Common myeloid progenitor, CD34-positive (primary cell): ENCODE results near the gene IL6R.
"Not testable (repeated sequence)": the region's sequence is repeated elsewhere in the genome, so short reads cannot be mapped to it uniquely, and the experiment has no call there.

Experiments used
- CTCF ChIA-PET: fragments of 350-600 bp; sonication (Branson Sonifier 250); formaldehyde crosslinking; loops from one replicate; lab custom pipeline; 2021; ENCODE audit warnings: antibody characterized with exemption; lab: Charles Lee
- POLR2A ChIA-PET: fragments of 350-600 bp; sonication (Branson Sonifier 250); formaldehyde crosslinking; loops from one replicate; lab custom pipeline; 2021; ENCODE audit warnings: antibody characterized with exemption; lab: Charles Lee
- DNase-seq, 3 donors: peaks; one replicate each; pipeline versions ENCODE4 v3.0.0 to v3.0.0-alpha.2; 2013
- H3K27ac ChIP-seq, 2 experiments: 1 replicate in 1 of 2; 2 replicates in 1 of 2; pipeline ENCODE4 v1.7.0; 2013; ENCODE audit warnings: inconsistent platforms in 2 of 2, low read length in 2 of 2, mild to moderate bottlenecking in 2 of 2, low read depth in 1 of 2, moderate library complexity in 1 of 2; ENCODE audit not compliant: severe bottlenecking in 2 of 2, insufficient read depth in 1 of 2, poor library complexity in 1 of 2
- H3K27me3 ChIP-seq, 5 experiments: replicated peaks in 2 of 5; 1 replicate in 3 of 5; 2 replicates in 2 of 5; pipeline versions ENCODE4 v1.6.1 to v1.7.0; 2013; ENCODE audit warnings: low read length in 4 of 5, mild to moderate bottlenecking in 2 of 5, moderate library complexity in 2 of 5, inconsistent platforms in 1 of 5; ENCODE audit not compliant: insufficient read depth in 5 of 5, control insufficient read depth in 4 of 5
- H3K36me3 ChIP-seq, 4 experiments: 1 replicate in 2 of 4; 2 replicates in 2 of 4; pipeline versions ENCODE4 v1.6.1 to v1.7.0; 2013; ENCODE audit warnings: low read length in 3 of 4, control low read depth in 1 of 4, mild to moderate bottlenecking in 1 of 4; ENCODE audit not compliant: control insufficient read depth in 4 of 4, insufficient read depth in 4 of 4
- H3K4me1 ChIP-seq, 4 experiments: 1 replicate in 3 of 4; 2 replicates in 1 of 4; pipeline versions ENCODE4 v1.6.1 to v1.7.1; 2013; ENCODE audit warnings: low read length in 3 of 4, mild to moderate bottlenecking in 3 of 4, control low read depth in 1 of 4, inconsistent platforms in 1 of 4, moderate library complexity in 1 of 4; ENCODE audit not compliant: control insufficient read depth in 4 of 4, insufficient read depth in 4 of 4; ENCODE audit errors: control extremely low read depth in 1 of 4
- H3K4me3 ChIP-seq, 7 experiments: 1 replicate in 4 of 7; 2 replicates in 3 of 7; pipeline versions ENCODE4 v1.5.1 to v1.7.0; 2013; ENCODE audit warnings: mild to moderate bottlenecking in 7 of 7, low read length in 6 of 7, moderate library complexity in 6 of 7, inconsistent platforms in 2 of 7, low read depth in 2 of 7, control low read depth in 1 of 7; ENCODE audit not compliant: insufficient read depth in 4 of 7, control insufficient read depth in 1 of 7; ENCODE audit errors: extremely low read depth in 1 of 7
- H3K9me3 ChIP-seq, 5 experiments: 1 replicate in 4 of 5; 2 replicates in 1 of 5; pipeline versions ENCODE4 v1.6.1 to v1.7.1; 2013; ENCODE audit warnings: low read length in 4 of 5, mild to moderate bottlenecking in 2 of 5, inconsistent platforms in 1 of 5, low read depth in 1 of 5, moderate library complexity in 1 of 5; ENCODE audit not compliant: control insufficient read depth in 4 of 5, insufficient read depth in 2 of 5; ENCODE audit errors: control extremely low read depth in 1 of 5
- WGBS: methylation state at CpG from one replicate; pipeline ENCODE4 v1.1.5; 2013; ENCODE audit not compliant: insufficient coverage; 5-methylcytosine and 5-hydroxymethylcytosine counted together

The IL6R gene

DNA sequence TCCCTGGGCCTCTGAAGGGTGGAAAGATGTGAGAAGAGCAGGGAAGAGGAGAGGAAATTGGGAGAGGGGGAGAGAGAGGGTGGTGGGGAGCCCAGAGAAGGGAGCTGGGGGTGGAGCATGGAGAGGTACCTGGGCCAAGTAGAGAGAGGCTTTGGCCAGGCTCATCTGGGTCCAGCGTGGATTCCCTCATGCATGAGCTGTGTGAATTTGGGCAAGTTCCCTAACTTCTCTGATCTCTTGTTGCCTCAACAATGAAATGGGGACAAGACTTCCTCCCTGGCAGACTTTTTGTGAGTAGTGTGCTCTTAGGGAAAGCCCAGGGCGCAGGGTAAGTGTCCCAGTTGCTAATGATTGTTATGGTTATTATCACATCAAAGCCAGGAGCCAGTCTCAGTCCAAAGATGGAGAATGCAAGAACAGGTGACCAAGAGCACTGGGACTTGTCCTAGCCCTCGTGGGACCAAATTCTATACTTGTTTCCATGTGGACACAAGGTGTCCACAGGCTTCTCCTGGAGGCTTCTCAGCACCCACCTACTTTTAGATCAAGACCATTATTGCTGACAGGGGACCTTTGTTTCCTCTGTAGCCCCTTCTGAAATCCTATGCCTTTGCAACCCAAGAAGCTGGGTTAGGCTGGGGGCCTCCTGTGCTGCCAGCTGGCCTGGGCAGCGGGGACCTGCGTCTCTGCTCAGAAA lies 13.9 kb downstream of the IL6R start:
- Histone ChIP-seq H3K27me3 (no peaks in the 10 kb centered on the region), H3K36me3 (peaks cover 0 to 2% (median 0%) of the 10 kb centered on the region in 4 experiments), H3K4me1 (peaks cover 7 to 53% (median 47%) of the 10 kb centered on the region in 4 experiments), H3K9me3 (no peaks in the 10 kb centered on the region), H3K27ac (peak overlapping the region; percentile 58 to 75), H3K4me3 (peak overlapping the region in 3 of 7 experiments; percentile 22 to 42 (median 29))
- 38% methylated on average over 4 of the region's 5 CpGs for WGBS
- CTCF ChIA-PET: interaction anchor here (0.5 to 2.0 kb wide), 6 partner anchors 8 to 452 kb away, joined by 3 to 6 read pairs (median 4); no protein-coding TSS in a partner anchor
- POLR2A ChIA-PET: no interaction called here
- DNase-seq: no peak

DNA sequence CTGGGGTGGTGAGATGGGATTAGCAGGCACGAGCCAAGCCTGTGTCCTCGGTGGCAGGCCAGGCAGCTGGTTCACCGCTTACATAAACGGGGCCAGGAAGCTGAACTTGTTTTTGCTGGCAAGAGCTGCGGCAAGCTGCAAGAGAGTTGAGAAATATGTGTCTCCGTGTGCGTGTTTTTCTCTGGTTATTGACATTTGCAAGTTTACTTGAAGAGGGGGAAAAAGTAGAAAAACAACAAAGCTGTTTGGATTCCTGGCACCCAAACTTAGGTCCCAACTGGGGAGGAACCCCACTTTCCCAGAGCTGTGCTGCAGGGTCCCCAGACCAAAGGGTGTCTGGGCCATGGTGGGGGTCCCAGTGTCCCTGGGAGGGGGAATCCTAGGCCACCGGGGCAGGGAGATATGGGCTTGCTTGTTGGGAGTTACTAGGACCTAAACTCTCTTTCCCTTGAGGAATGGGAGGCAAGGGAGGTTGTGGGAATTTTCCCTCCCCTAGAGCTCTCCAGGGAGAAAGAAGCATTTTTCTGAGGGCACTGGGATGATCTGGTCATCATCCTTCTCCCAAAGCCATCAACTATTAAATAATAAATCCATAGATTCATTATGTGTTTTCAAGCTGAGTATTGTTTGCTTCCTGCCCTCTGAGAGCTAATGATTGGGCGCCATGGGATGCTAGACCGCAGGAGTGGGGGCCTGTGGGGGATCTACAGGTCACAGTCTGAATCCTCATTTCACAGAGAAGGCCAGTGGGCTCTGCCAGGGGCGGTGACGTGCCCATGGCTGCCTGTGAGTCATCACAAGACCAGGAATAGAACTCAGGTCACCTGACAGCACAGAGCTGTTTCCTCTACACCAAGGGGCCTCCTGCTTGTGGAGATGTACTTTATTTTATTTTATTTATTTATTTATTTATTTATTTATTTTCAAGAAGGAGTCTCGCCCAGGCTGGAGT lies 14.8 kb downstream of the IL6R start:
- POLR2A ChIA-PET: interaction anchor here (0.6 kb wide), 1 partner anchor 43 kb away, joined by 3 read pairs; no protein-coding TSS in a partner anchor
- H3K36me3 ChIP-seq: peaks cover 0 to 2% (median 0%) of the 10 kb centered on the region in 4 experiments
- 8% methylated on average over 11 of the region's 13 CpGs for WGBS
- H3K27ac ChIP-seq: peak overlapping the region; percentile 58 to 75
- CTCF ChIA-PET: interaction anchor here (0.5 to 2.0 kb wide), 12 partner anchors 9 to 451 kb away, joined by 3 to 6 read pairs (median 4); no protein-coding TSS in a partner anchor
- DNase-seq: peak; percentile 75 to 93 (median 86)
- H3K27me3 ChIP-seq: no peaks in the 10 kb centered on the region
- H3K4me1 ChIP-seq: peaks cover 7 to 55% (median 47%) of the 10 kb centered on the region in 4 experiments
- H3K4me3 ChIP-seq: peak overlapping the region in 5 of 7 experiments; percentile 0 to 42 (median 29)
- H3K9me3 ChIP-seq: no peaks in the 10 kb centered on the region

DNA sequence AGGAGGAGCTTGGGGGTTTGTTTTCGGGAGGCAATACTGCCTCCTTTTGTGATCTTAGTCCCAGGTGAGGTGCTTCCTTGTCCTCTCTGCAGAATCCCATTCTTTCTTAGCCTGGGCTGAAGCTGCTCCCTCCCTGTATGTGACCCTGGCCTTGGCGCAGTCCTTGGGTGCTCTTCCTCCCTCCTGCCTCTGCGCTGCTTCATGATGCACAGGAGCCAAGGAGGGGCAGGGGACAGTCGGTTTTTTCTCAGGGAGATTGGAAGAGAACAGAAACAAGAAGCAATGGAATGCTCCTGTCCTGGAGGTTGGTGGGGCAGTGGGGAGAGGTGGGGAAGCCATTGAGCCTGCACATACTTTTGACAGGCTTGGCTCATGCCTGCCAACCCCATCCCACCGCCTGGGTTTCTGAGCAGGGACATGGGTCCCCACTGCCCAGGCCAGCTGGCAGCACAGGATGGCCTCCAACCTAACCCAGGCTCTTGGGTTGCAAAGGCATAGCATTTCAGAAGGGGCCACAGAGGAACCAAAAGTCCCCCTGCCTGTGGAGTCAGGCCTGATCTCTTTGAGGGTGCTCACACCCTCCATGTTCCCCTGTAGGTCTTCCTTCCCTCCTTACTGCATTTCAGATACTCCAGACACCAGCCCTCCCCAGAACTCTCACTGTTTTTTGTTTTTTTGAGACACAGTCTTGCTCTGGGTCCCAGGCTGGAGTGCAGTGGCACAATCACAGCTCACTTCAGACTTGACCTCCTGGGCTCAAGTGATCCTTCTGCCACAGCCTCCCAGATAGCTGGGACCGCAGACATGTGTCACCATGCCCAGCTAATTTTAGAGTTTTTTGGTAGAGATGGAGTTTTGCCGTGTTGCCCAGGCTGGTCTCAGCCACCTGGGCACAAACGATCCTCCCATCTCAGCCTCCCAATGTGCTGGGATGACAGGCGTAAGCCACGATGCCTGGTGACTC lies 16.1 kb downstream of the IL6R start:
- no peak for DNase-seq
- POLR2A ChIA-PET: interaction anchor here (0.6 kb wide), 1 partner anchor 42 kb away, joined by 3 read pairs; no protein-coding TSS in a partner anchor
- Histone ChIP-seq H3K9me3 (no peaks in the 10 kb centered on the region), H3K4me3 (peak overlapping the region in 1 of 7 experiments; percentile 8), H3K27ac (no peak overlapping the region), H3K27me3 (no peaks in the 10 kb centered on the region), H3K4me1 (peaks cover 7 to 55% (median 47%) of the 10 kb centered on the region in 4 experiments), H3K36me3 (peaks cover 0 to 2% (median 0%) of the 10 kb centered on the region in 4 experiments)
- CTCF ChIA-PET: interaction anchor here (0.7 to 1.4 kb wide), 3 partner anchors 14 to 76 kb away, joined by 3 to 4 read pairs (median 3); no protein-coding TSS in a partner anchor
- WGBS: 96% methylated on average over 4 of the region's 10 CpGs

DNA sequence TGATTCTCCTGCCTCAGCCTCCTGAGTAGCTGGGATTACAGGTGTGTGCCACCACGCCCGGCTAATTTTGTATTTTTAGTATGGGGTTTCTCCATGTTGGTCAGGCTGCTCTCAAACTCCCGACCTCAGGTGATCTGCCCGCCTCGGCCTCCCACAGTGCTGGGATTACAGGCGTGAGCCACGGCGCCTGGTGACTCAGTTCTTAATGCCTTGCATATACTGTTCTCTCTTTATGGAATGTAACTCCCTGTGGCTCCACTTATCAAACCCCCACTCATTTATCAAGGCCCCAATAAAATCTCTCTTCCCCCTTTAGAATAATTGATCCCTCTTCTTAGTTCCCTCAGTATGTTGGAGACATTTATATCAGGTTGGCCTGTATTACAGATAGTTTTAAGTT lies 16.9 kb downstream of the IL6R start:
- H3K36me3 ChIP-seq, DNase-seq, H3K4me3 ChIP-seq, POLR2A ChIA-PET, H3K27ac ChIP-seq, H3K9me3 ChIP-seq, H3K27me3 ChIP-seq: not testable (repeated sequence)
- H3K4me1 ChIP-seq: peaks cover 7 to 55% (median 47%) of the 10 kb centered on the region in 4 experiments
- CTCF ChIA-PET: interaction anchor here (0.9 kb wide), 1 partner anchor 77 kb away, joined by 3 read pairs; no protein-coding TSS in a partner anchor
- WGBS: 100% methylated on average over 1 of the region's 8 CpGs

DNA sequence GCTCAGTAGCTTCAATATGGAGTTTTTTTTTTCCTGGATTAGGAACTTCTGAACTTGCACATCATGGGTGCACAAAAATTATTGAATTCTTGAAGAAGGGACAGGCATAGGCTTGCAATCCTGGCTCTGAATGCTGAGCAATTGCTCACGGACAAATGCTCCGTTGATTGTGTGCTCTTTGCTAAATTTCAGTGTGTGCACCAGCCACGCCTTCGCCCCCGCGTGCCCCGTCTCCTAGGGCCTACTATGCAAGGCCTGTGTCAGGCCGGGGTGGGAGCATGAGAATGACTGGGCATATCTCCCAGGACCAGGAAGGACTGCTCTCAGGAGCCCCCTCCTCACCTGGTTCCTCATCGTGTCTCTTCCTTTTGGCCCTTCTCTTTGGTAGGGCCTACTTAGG lies 17.4 kb downstream of the IL6R start:
- DNase-seq: no peak
- WGBS: 79% methylated on average over 8 of the region's 9 CpGs
- POLR2A ChIA-PET: no interaction called here
- Histone ChIP-seq H3K4me3 (no peak overlapping the region), H3K9me3 (no peaks in the 10 kb centered on the region), H3K4me1 (peaks cover 7 to 57% (median 47%) of the 10 kb centered on the region in 4 experiments), H3K27ac (no peak overlapping the region), H3K36me3 (peaks cover 0 to 2% (median under 1%) of the 10 kb centered on the region in 4 experiments), H3K27me3 (no peaks in the 10 kb centered on the region)
- CTCF ChIA-PET: interaction anchor here (1.4 to 2.7 kb wide), 2 partner anchors 20 to 124 kb away, joined by 3 to 9 read pairs; no protein-coding TSS in a partner anchor
